Right lobe of liver (tissue), 4 donors: Measurements from ENCODE around the gene ERC2.

Experiments
- CTCF ChIP-seq, 4 donors: fragments of 200-600 bp in 3 of 4; fragments of 450-650 bp in 1 of 4; IDR thresholded peaks; one replicate each; pipeline versions ENCODE4 v1.5.1 to v1.8.0; 2016 to 2022; ENCODE audit warnings: antibody characterized with exemption in 4 of 4, mild to moderate bottlenecking in 2 of 4
- POLR2A ChIP-seq: fragments of 450-650 bp; IDR thresholded peaks from one replicate; pipeline ENCODE4 v1.6.1; 2017; ENCODE audit warnings: antibody characterized with exemption, mild to moderate bottlenecking
- donor health status: DM: no; HTN: no; CAD: no.
- donor health status: DM: no; HTN: no; CAD: no.
- donor health status: DM: no; HTN: yes; CAD: no.

- TF ChIP-seq CTCF (IDR thresholded peaks at IDR 0.05): no peak
- no peak for TF ChIP-seq POLR2A
These were observed 677.5 kb downstream of the ERC2 start for GRCh38 chr3:55790596-55791350.
